Endothelial cell of umbilical vein (primary cell): ENCODE measurements around the gene KCTD21. TPM values are rescaled to one million over a fixed set of nuclear protein-coding genes. Genes with fewer than 3 reads are reported as not detected.

Experiments
- BruUV-seq: library from RNA; stranded (reverse); fragments of 400-500 nt; replicated peaks from 2 replicates; lab custom pipeline; 2021; lab: Mats Ljungman, UMichigan
- CTCF ChIA-PET: fragments of 300-600, 350-600 bp; sonication (Branson Sonifier 250); formaldehyde crosslinking; loops from one replicate; lab custom pipeline; 2021; ENCODE audit warnings: antibody characterized with exemption, inconsistent platforms; lab: Charles Lee
- POLR2A ChIA-PET: fragments of 300-600, 350-600 bp; sonication (Branson Sonifier 250); formaldehyde crosslinking; loops from one replicate; lab custom pipeline; 2021; ENCODE audit warnings: antibody characterized with exemption, inconsistent platforms; lab: Charles Lee
- DNase-seq: peaks from one replicate; pipeline ENCODE4 v3.0.0-alpha.2; 2011; ENCODE audit warnings: low read depth, low spot score
- FAIRE-seq: peaks from 2 replicates; lab custom pipeline; 2011; peaks lifted over from hg19 to GRCh38; lab: Jason Lieb, UNC
- H2AFZ ChIP-seq: 2 replicates; pipeline ENCODE4 v1.6.0; 2012; ENCODE audit warnings: low read depth, low read length, control low read depth, inconsistent platforms
- H3K27ac ChIP-seq: 2 replicates; pipeline ENCODE4 v1.5.1; 2011; ENCODE audit warnings: low read depth, mild to moderate bottlenecking, control low read depth, low read length, moderate library complexity; ENCODE audit not compliant: insufficient read depth
- H3K27me3 ChIP-seq, 2 experiments: 2 replicates each; pipeline versions ENCODE4 v1.6.0 to v1.6.1; 2011; ENCODE audit warnings: low read length in 2 of 2, mixed read lengths in 1 of 2; ENCODE audit not compliant: control insufficient read depth in 2 of 2, insufficient read depth in 2 of 2
- H3K36me3 ChIP-seq, 2 experiments: 2 replicates in 1 of 2; 3 replicates in 1 of 2; pipeline ENCODE4 v1.5.1; 2011; ENCODE audit warnings: low read length in 2 of 2, mild to moderate bottlenecking in 1 of 2, moderate library complexity in 1 of 2; ENCODE audit not compliant: control insufficient read depth in 2 of 2, insufficient read depth in 2 of 2; ENCODE audit errors: extremely low read depth in 1 of 2
- H3K4me1 ChIP-seq: 3 replicates; pipeline ENCODE4 v1.5.1; 2011; ENCODE audit warnings: mild to moderate bottlenecking, low read length; ENCODE audit not compliant: control insufficient read depth, insufficient read depth; ENCODE audit errors: extremely low read depth
- H3K4me2 ChIP-seq: 2 replicates; pipeline ENCODE4 v1.6.1; 2011; ENCODE audit warnings: low read length, control low read depth, mixed read lengths; ENCODE audit not compliant: insufficient read depth
- H3K4me3 ChIP-seq, 3 experiments: fragments of 200-600 bp in 1 of 3; sonication (generic), shearing (Covaris generic) in 1 of 3; replicated peaks in 1 of 3; 2 replicates each; pipeline ENCODE4 v1.5.1; 2011 to 2016; ENCODE audit warnings: control low read depth in 3 of 3, low read length in 3 of 3, mild to moderate bottlenecking in 2 of 3, inconsistent platforms in 1 of 3, low read depth in 1 of 3, moderate library complexity in 1 of 3; ENCODE audit not compliant: insufficient read depth in 1 of 3
- H3K79me2 ChIP-seq: 2 replicates; pipeline ENCODE4 v1.6.0; 2012; ENCODE audit warnings: low read length, inconsistent platforms; ENCODE audit not compliant: control insufficient read depth, insufficient read depth
- H3K9ac ChIP-seq: replicated peaks from 2 replicates; pipeline ENCODE3; 2011; ENCODE audit warnings: low read length, control low read depth; ENCODE audit not compliant: insufficient read depth; ENCODE audit errors: extremely low read depth
- H3K9me1 ChIP-seq: replicated peaks from 3 replicates; pipeline ENCODE4 v1.6.0; 2011; ENCODE audit warnings: mild to moderate bottlenecking, low read length; ENCODE audit not compliant: control insufficient read depth, insufficient read depth; ENCODE audit errors: extremely low read depth
- H3K9me3 ChIP-seq: replicated peaks from 2 replicates; pipeline ENCODE4 v1.5.1; 2012; ENCODE audit warnings: low read length, inconsistent platforms; ENCODE audit not compliant: control insufficient read depth, insufficient read depth
- H4K20me1 ChIP-seq: replicated peaks from 2 replicates; pipeline ENCODE3; 2011; ENCODE audit warnings: mild to moderate bottlenecking, low read length; ENCODE audit not compliant: control insufficient read depth, insufficient read depth; ENCODE audit errors: extremely low read depth
- EZH2 ChIP-seq: IDR thresholded peaks from 2 replicates; pipeline ENCODE4 v1.6.1; 2012; ENCODE audit warnings: borderline replicate concordance, low read depth, mild to moderate bottlenecking, moderate library complexity, low read length, inconsistent platforms; ENCODE audit not compliant: severe bottlenecking
- FOS ChIP-seq: IDR thresholded peaks from 2 replicates; pipeline ENCODE4 v1.6.1; 2011; ENCODE audit warnings: mild to moderate bottlenecking, low read length, moderate library complexity, borderline replicate concordance; ENCODE audit not compliant: insufficient read depth
- GATA2 ChIP-seq: IDR thresholded peaks from 2 replicates; pipeline ENCODE4 v1.7.0; 2011; ENCODE audit warnings: low read depth, mild to moderate bottlenecking, moderate library complexity, mixed read lengths, low read length; ENCODE audit not compliant: insufficient read length, insufficient read depth
- JUN ChIP-seq: IDR thresholded peaks from 2 replicates; pipeline ENCODE4 v1.6.1; 2011; ENCODE audit warnings: borderline replicate concordance, low read depth; ENCODE audit not compliant: insufficient read length, insufficient read depth
- MYC ChIP-seq: IDR thresholded peaks from one replicate; pipeline ENCODE4 v1.6.1; 2011; ENCODE audit warnings: mild to moderate bottlenecking, low read depth, low read length
- POLR2A ChIP-seq: IDR thresholded peaks from 2 replicates; pipeline ENCODE4 v1.6.1; 2012; ENCODE audit warnings: low read depth, mild to moderate bottlenecking, control low read depth, low read length
- POLR2AphosphoS5 ChIP-seq: IDR thresholded peaks from 2 replicates; pipeline ENCODE4 v1.6.1; 2012; ENCODE audit warnings: low read depth, mild to moderate bottlenecking, control low read depth, low read length, moderate library complexity; ENCODE audit not compliant: insufficient read depth
- dilution Hi-C: fragments of 300-500 bp; cut with MboI; formaldehyde crosslinking; loops from one replicate; pipeline ENCODE4 v1.15.0; 2019; ENCODE audit warnings: low sequenced_read_pairs; ENCODE audit not compliant: extremely low pct_ligation_motif_present
- intact Hi-C: fragments of 100-400 bp; cut with micrococcal nuclease; formaldehyde crosslinking; loops from one replicate; pipeline ENCODE4 v1.10.0; 2022
- polyA plus RNA-seq, 4 experiments: library from polyadenylated mRNA; depleted of rRNA in 3 of 4; stranded (reverse) in 3 of 4; unstranded in 1 of 4; fragments of >200 nt; gene quantifications; 2 replicates each; pipeline versions ENCODE4 v1.2.1 to v1.2.3, GENCODE V29; 2011 to 2012; ENCODE audit warnings: missing spikeins in 1 of 4
- total RNA-seq: library from RNA; stranded (reverse); gene quantifications from 2 replicates; pipeline ENCODE4 v1.2.3, GENCODE V29; 2021
- TF ChIP-seq, protein P1 (sequence below): IDR thresholded peaks from 2 replicates; pipeline ENCODE4 v1.6.1; 2011; ENCODE audit not compliant: insufficient read depth, insufficient read length
- TF ChIP-seq, protein P2 (sequence below), 2 donors: IDR thresholded peaks; 1 replicate in 1 of 2; 2 replicates in 1 of 2; pipeline ENCODE4 v1.5.1; 2011; ENCODE audit warnings: low read length in 2 of 2, mild to moderate bottlenecking in 2 of 2, moderate library complexity in 2 of 2, control low read depth in 1 of 2, inconsistent platforms in 1 of 2, low read depth in 1 of 2; ENCODE audit not compliant: insufficient read depth in 1 of 2; ENCODE audit errors: extremely low read depth in 1 of 2

The KCTD21 gene
- total and polyA plus RNA-seq, 2 donors (not counting 3 experiments of a cell fraction or from before 2014, with no cell fraction given) = 8.5 to 11.9 TPM

DNA sequence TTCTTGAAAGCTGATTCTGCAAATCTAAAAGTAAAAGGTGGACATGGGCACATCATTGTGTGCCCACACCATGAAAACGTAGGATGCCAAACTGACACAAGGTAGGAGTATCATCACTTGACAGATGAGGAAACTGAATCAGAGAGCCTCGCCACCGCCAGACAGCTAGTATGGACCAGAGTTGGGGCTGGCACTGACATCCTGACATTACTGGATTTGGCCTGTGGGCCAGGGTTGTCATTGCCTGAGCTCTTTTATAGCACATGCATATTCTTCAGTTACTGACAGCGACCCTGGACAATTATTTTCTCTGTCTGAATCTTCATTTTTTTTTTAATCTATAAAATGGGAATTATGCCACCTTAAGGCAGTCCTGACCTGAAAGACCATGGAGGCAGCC lies 16.8 kb upstream of the KCTD21 start:
- Histone ChIP-seq H3K27ac (no peak overlapping the region), H3K27me3 (no peaks in the 10 kb centered on the region), H3K4me1 (peaks cover 5% of the 10 kb centered on the region), H3K36me3 (peaks cover 0 to 18% of the 10 kb centered on the region in 2 experiments), H3K4me3 (no peak overlapping the region), H3K9ac (no peak overlapping the region), H3K79me2 (no peaks in the 10 kb centered on the region), H3K9me3 (no peaks in the 10 kb centered on the region), H3K4me2 (no peak overlapping the region), H3K9me1 (no peaks in the 10 kb centered on the region), H2AFZ (no peak overlapping the region), H4K20me1 (no peaks in the 10 kb centered on the region)
- CTCF ChIA-PET = no interaction called here
- no peak for FAIRE-seq
- TF ChIP-seq POLR2A (no peak), POLR2AphosphoS5 (no peak), JUN (no peak), MYC (no peak), FOS (no peak), EZH2 (no peak), GATA2 (no peak)
- TF ChIP-seq, protein P1, sequence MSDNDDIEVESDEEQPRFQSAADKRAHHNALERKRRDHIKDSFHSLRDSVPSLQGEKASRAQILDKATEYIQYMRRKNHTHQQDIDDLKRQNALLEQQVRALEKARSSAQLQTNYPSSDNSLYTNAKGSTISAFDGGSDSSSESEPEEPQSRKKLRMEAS = no peak
- TF ChIP-seq, protein P2, sequence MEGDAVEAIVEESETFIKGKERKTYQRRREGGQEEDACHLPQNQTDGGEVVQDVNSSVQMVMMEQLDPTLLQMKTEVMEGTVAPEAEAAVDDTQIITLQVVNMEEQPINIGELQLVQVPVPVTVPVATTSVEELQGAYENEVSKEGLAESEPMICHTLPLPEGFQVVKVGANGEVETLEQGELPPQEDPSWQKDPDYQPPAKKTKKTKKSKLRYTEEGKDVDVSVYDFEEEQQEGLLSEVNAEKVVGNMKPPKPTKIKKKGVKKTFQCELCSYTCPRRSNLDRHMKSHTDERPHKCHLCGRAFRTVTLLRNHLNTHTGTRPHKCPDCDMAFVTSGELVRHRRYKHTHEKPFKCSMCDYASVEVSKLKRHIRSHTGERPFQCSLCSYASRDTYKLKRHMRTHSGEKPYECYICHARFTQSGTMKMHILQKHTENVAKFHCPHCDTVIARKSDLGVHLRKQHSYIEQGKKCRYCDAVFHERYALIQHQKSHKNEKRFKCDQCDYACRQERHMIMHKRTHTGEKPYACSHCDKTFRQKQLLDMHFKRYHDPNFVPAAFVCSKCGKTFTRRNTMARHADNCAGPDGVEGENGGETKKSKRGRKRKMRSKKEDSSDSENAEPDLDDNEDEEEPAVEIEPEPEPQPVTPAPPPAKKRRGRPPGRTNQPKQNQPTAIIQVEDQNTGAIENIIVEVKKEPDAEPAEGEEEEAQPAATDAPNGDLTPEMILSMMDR (IDR thresholded peaks at IDR 0.05; ENCODE audit: extremely low read depth in 1 of 2, insufficient read depth in 1 of 2, low read depth in 1 of 2, low read length in 2 of 2) = no peak
- BruUV-seq = no TSS peak
- dilution Hi-C loops (no loop called here), intact Hi-C loops (loop anchor here (5.0 kb wide), 1 partner anchor 68 kb away; the partner anchor contains the start of gene ALG8)
- POLR2A ChIA-PET = no interaction called here
- DNase-seq = no peak
